ENCODE data around the gene VRK1. TPM values are rescaled to one million over a fixed set of nuclear protein-coding genes. Genes with fewer than 3 reads are reported as not detected.

Gene VRK1
- total RNA-seq, 6 donors from 2014 or later = 6.7 to 19.9 (median 9.9) TPM

- ATAC-seq (ENCODE audit: low FRiP score in 2 of 2) = no peak
- H3K4me3 ChIP-seq = no peak overlapping the region
- no peaks in the 10 kb centered on the region for H3K9me3 ChIP-seq
- no peaks in the 10 kb centered on the region for H3K36me3 ChIP-seq
- WGBS, 2 donors = 56 to 67% methylated on average over 7 of the region's 7 CpGs
- H3K4me1 ChIP-seq = peaks cover 0 to 4% (median under 1%) of the 10 kb centered on the region in 4 donors
- no peak for DNase-seq
- TF ChIP-seq CTCF (IDR thresholded peaks at IDR 0.05) = no peak
- TF ChIP-seq POLR2AphosphoS5 (IDR thresholded peaks at IDR 0.05) = no peak
- no peak for TF ChIP-seq POLR2A (IDR thresholded peaks at IDR 0.05)
- TF ChIP-seq EP300 (IDR thresholded peaks at IDR 0.05) = no peak
- H3K27ac ChIP-seq = no peak overlapping the region
- H3K27me3 ChIP-seq = no peaks in the 10 kb centered on the region
These were observed 4.6 kb upstream of the VRK1 start for GRCh38 chr14:96792591-96792990.

- H3K9me3 ChIP-seq = no peaks in the 10 kb centered on the region
- no peak overlapping the region for H3K4me3 ChIP-seq
- TF ChIP-seq EP300 (IDR thresholded peaks at IDR 0.05) (no peak), CTCF (IDR thresholded peaks at IDR 0.05) (no peak), POLR2AphosphoS5 (IDR thresholded peaks at IDR 0.05) (no peak), POLR2A (IDR thresholded peaks at IDR 0.05) (no peak)
- no peak overlapping the region for H3K27ac ChIP-seq
- ATAC-seq (ENCODE audit: low FRiP score in 2 of 2) (no peak), DNase-seq (no peak)
- 40 to 58% methylated on average over 6 of the region's 6 CpGs for WGBS, 2 donors
- no peaks in the 10 kb centered on the region for H3K27me3 ChIP-seq
- H3K36me3 ChIP-seq = no peaks in the 10 kb centered on the region
- H3K4me1 ChIP-seq = peaks cover 8 to 14% (median 10%) of the 10 kb centered on the region in 4 donors
These were observed 3.6 kb upstream of the VRK1 start for GRCh38 chr14:96793547-96793946.

- no peaks in the 10 kb centered on the region for H3K36me3 ChIP-seq
- DNase-seq = peak in 1 of 2 donors; percentile 29
- H3K9me3 ChIP-seq = no peaks in the 10 kb centered on the region
- no peak overlapping the region for H3K4me3 ChIP-seq
- H3K27me3 ChIP-seq = no peaks in the 10 kb centered on the region
- no peak for TF ChIP-seq POLR2AphosphoS5 (IDR thresholded peaks at IDR 0.05)
- TF ChIP-seq CTCF (IDR thresholded peaks at IDR 0.05) = no peak
- no peak for TF ChIP-seq POLR2A (IDR thresholded peaks at IDR 0.05)
- no peak for TF ChIP-seq EP300 (IDR thresholded peaks at IDR 0.05)
- ATAC-seq (ENCODE audit: low FRiP score in 2 of 2) = no peak
- H3K4me1 ChIP-seq = peaks cover 8 to 16% (median 10%) of the 10 kb centered on the region in 4 donors
- H3K27ac ChIP-seq = no peak overlapping the region
- 60 to 63% methylated on average over 9 of the region's 9 CpGs for WGBS, 2 donors
These were observed 1.9 kb upstream of the VRK1 start for GRCh38 chr14:96795109-96795828.

DNA sequence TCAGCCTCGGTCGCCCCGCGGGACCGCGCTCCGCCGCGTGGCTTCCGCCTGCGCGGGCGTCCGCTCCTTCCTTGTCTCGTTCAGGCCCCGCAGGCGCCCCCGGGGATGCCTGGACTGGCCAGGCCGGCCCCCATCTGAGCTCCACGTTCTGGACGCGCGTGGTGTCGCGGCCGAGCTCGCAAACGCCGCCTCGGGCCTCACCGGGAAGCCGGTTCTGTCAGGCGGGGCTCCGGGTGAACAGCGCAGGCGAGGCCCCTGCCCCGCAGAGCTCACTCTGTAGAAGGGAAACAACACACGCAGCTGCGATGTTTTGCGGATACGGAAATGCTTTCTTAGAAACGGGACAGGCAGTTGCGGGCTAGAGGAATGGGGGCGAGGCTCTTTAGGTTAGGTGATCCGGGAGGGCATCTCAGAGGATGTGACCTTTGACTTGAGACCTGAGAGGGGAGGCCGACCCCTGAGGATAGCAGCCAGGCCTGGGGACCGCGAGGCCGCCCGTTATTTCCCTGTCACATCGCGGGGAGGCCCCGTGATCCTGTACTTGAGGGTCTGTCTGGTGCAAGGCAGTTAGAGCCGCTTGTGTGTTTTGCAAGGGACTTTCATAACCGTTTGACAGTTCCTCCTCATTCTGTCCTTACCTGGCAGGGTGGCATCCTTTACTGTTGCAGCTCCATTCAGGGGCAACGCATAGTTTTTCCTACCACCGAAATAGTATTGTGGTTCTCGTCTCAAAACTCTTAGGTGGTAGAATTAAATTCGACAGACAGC is 584 bp downstream of the VRK1 start:
- WGBS, 2 donors = 1 to 3% methylated on average over 6 to 35 of the region's 59 CpGs
- Histone ChIP-seq H3K36me3 (no peaks in the 10 kb centered on the region), H3K9me3 (no peaks in the 10 kb centered on the region), H3K27me3 (no peaks in the 10 kb centered on the region), H3K4me1 (peaks cover 8 to 16% (median 10%) of the 10 kb centered on the region in 4 donors), H3K4me3 (peak overlapping the region; percentile 66 to 94 (median 72)), H3K27ac (peak overlapping the region in 3 of 4 donors; percentile 61 to 83 (median 67))
- TF ChIP-seq POLR2A (IDR thresholded peaks at IDR 0.05) (no peak), CTCF (IDR thresholded peaks at IDR 0.05) (no peak), POLR2AphosphoS5 (IDR thresholded peaks at IDR 0.05) (no peak), EP300 (IDR thresholded peaks at IDR 0.05) (no peak)
- ATAC-seq (ENCODE audit: low FRiP score in 2 of 2) = peak in 1 of 2 donors; percentile 9
- DNase-seq = peak; percentile 24 to 76

All from upper lobe of left lung (tissue), 6 donors.